BJ (cell line): ENCODE data around the gene TMEM238L. TPM values are rescaled to one million over a fixed set of nuclear protein-coding genes. Genes with fewer than 3 reads are reported as not detected.

Experiments used
- CTCF ChIA-PET: fragments of 350-600 bp; formaldehyde crosslinking; extraction: SDS; loops from one replicate; lab custom pipeline; 2021; ENCODE audit warnings: antibody characterized with exemption, inconsistent platforms; lab: Yijun Ruan, JAX
- POLR2A ChIA-PET: fragments of 300-600 bp; sonication (Branson Sonifier 250); formaldehyde crosslinking; extraction: SDS; loops from one replicate; lab custom pipeline; 2021; ENCODE audit warnings: antibody characterized with exemption; lab: Charles Lee
- DNase-seq: peaks from one replicate; pipeline ENCODE4 v3.0.0-alpha.2; 2011; ENCODE audit warnings: low read depth
- H3K27me3 ChIP-seq: 2 replicates; pipeline ENCODE4 v1.6.0; 2011; ENCODE audit warnings: low read length; ENCODE audit not compliant: control insufficient read depth, insufficient read depth
- H3K36me3 ChIP-seq: 2 replicates; pipeline ENCODE4 v1.5.1; 2011; ENCODE audit warnings: low read length; ENCODE audit not compliant: control insufficient read depth, insufficient read depth
- H3K4me3 ChIP-seq: 2 replicates; pipeline ENCODE4 v1.5.1; 2011; ENCODE audit warnings: low read depth, mild to moderate bottlenecking, control low read depth, low read length
- polyA plus RNA-seq: library from polyadenylated mRNA; depleted of rRNA; stranded (reverse); fragments of >200 nt; gene quantifications from 2 replicates; pipeline ENCODE4 v1.2.3, GENCODE V29; 2011
- TF ChIP-seq, protein P1 (sequence below): IDR thresholded peaks from 2 replicates; pipeline ENCODE4 v1.5.1; 2011; ENCODE audit warnings: low read depth, mild to moderate bottlenecking, control low read depth, inconsistent platforms, low read length, moderate library complexity; ENCODE audit not compliant: insufficient read depth

TMEM238L gene
- polyA plus RNA-seq, 1 experiment, result not detected

DNA sequence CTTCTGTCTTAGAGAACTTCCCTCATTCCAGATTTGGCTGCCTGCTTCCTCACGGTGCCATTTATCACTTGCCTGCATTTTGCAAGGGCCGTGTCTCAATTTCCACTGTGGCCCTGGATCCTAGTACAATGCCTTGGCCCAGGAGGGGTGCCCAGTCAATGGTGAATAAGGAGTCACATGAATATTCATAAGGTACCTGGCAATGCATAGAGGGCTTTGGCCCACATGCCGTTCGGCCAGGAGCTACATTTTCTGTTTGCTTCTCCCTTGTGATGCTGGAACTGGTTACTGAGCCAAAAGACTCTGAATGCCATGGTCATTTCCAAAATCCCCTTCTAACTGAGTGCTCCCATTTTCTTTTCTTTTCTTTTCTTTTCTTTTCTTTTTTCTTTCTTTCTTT lies 38.8 kb upstream of the TMEM238L start:
- H3K36me3 ChIP-seq, result no peaks in the 10 kb centered on the region
- CTCF ChIA-PET, result interaction anchor here (1.3 to 4.3 kb wide), 6 partner anchors 7 to 226 kb away, joined by 3 to 72 read pairs (median 10); no protein-coding TSS in a partner anchor
- TF ChIP-seq, protein P1, sequence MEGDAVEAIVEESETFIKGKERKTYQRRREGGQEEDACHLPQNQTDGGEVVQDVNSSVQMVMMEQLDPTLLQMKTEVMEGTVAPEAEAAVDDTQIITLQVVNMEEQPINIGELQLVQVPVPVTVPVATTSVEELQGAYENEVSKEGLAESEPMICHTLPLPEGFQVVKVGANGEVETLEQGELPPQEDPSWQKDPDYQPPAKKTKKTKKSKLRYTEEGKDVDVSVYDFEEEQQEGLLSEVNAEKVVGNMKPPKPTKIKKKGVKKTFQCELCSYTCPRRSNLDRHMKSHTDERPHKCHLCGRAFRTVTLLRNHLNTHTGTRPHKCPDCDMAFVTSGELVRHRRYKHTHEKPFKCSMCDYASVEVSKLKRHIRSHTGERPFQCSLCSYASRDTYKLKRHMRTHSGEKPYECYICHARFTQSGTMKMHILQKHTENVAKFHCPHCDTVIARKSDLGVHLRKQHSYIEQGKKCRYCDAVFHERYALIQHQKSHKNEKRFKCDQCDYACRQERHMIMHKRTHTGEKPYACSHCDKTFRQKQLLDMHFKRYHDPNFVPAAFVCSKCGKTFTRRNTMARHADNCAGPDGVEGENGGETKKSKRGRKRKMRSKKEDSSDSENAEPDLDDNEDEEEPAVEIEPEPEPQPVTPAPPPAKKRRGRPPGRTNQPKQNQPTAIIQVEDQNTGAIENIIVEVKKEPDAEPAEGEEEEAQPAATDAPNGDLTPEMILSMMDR, result no peak

DNA sequence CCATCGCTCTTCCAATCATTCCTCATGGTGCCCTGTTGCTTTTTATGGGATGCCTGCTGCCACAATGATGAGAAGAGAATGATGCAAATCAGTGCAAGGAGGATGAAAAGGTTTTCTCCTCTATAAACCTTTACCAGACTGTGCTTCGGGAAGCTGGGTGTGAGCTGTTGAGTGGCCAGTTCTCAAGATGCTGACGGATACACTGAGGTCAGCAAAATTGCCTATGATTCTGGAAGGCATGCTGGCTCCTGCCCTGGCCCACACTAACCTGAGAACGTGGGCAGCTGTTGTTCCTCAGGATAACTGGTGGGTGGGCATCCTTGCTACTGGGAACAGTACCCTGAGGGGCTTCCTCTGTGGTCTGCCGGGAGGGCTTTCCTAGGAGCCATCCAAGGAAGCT lies 34.8 kb upstream of the TMEM238L start:
- no peaks in the 10 kb centered on the region for H3K27me3 ChIP-seq

More for the DNA sequence above, 38.8 kb upstream of the TMEM238L start:
- Histone ChIP-seq H3K4me3 (no peak overlapping the region), H3K27me3 (no peaks in the 10 kb centered on the region)
- POLR2A ChIA-PET, result no interaction called here
- no peak for DNase-seq

DNA sequence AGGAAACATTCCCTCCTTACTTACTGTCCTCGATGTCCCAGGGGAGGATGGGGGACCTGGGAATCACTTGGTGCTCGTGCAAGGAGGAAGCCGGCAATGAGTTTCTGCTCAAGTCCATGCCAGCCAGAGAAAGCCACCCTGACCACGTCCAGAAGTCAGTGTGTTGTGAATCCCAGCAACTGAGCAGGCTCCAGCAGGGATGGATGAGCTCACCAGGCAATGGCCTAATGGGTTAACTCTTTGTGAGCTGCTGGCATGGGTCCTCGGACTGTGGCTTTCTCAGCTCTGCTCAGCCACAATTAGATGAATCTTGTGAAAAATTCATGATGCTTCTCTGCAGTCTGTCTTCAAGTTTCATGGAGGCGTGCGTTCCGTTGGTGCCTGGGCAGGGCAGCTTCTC lies 34.0 kb upstream of the TMEM238L start, which contains the start of gene PIRT:
Gene PIRT, minus strand, starts transcription at position 167 of the 400 bp plus-strand sequence. CDS start 12,442 bp downstream, outside the sequence.
- TF ChIP-seq, protein P1, result no peak
- DNase-seq, result no peak
- ChIA-PET CTCF (interaction anchor here (2.6 to 2.9 kb wide), 2 partner anchors 101 to 192 kb away, joined by 11 to 12 read pairs; no protein-coding TSS in a partner anchor), POLR2A (no interaction called here)
- H3K27me3 ChIP-seq, result no peaks in the 10 kb centered on the region
- H3K4me3 ChIP-seq, result no peak within 1 kb of the TSS
- H3K36me3 ChIP-seq, result no peaks in the 10 kb centered on the region

More for the DNA sequence above, 34.8 kb upstream of the TMEM238L start:
- TF ChIP-seq, protein P1, result no peak
- POLR2A ChIA-PET, result no interaction called here
- no peak for DNase-seq
- Histone ChIP-seq H3K4me3 (no peak overlapping the region), H3K36me3 (no peaks in the 10 kb centered on the region)
- CTCF ChIA-PET, result interaction anchor here (1.4 to 2.9 kb wide), 4 partner anchors 101 to 1126 kb away, joined by 3 to 12 read pairs (median 10); no protein-coding TSS in a partner anchor

- Histone ChIP-seq H3K4me3 (no peak overlapping the region), H3K36me3 (no peaks in the 10 kb centered on the region), H3K27me3 (no peaks in the 10 kb centered on the region)
- TF ChIP-seq, protein P1, result no peak
- ChIA-PET CTCF (interaction anchor here (2.6 to 2.7 kb wide), 2 partner anchors 8 to 100 kb away, joined by 11 to 17 read pairs; no protein-coding TSS in a partner anchor), POLR2A (no interaction called here)
- DNase-seq, result no peak
Measured at GRCh38 chr17:10836966-10837590, 33.2 kb upstream of the TMEM238L start.

DNA sequence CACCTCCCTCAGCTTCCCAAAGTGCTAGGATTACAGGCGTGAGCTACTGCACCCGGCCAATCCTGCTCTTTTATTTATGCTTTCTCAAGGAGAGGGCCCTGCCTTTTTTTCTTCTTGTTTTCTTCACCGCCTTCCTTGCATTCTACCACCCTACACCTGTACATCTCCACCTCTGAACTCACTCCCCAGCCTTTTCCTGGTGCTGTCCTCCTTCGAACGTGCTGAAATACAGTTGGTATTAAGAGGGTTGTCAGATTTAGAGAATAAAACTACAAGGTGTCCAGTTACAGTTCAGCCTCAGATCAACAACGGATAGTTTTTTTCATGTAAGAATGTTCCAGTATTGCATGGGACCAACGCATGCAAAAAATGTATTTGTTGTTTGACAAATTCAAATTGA lies 32.2 kb upstream of the TMEM238L start:
- H3K4me3 ChIP-seq, result no peak overlapping the region
- no peaks in the 10 kb centered on the region for H3K27me3 ChIP-seq
- no peak for DNase-seq
- H3K36me3 ChIP-seq, result no peaks in the 10 kb centered on the region
- ChIA-PET POLR2A (no interaction called here), CTCF (interaction anchor here (2.6 to 2.7 kb wide), 2 partner anchors 8 to 99 kb away, joined by 11 to 17 read pairs; no protein-coding TSS in a partner anchor)
- TF ChIP-seq, protein P1, result no peak
